ENCODE results near the gene IL17RC. TPM values are rescaled to one million over a fixed set of nuclear protein-coding genes. Genes with fewer than 3 reads are reported as not detected.
"Not testable (repeated sequence)": the region's sequence is repeated elsewhere in the genome, so short reads cannot be mapped to it uniquely, and the experiment has no call there.

The IL17RC gene
- total RNA-seq, 2 experiments from 2014 or later = 0.23 to 0.73 TPM

GRCh38 chr3:9869955-9870354 is 46.9 kb upstream of the IL17RC start:
- Histone ChIP-seq H3K9me2 (ENCODE audit: insufficient read depth, low read length) (no peaks in the 10 kb centered on the region), H3K4me1 (ENCODE audit: insufficient read depth, low read length, poor library complexity, severe bottlenecking) (no peaks in the 10 kb centered on the region), H3K79me2 (ENCODE audit: insufficient read depth, low read depth, low read length) (no peaks in the 10 kb centered on the region), H3K4me2 (ENCODE audit: low read length) (no peak overlapping the region), H3K9me3 (ENCODE audit: low read length) (no peaks in the 10 kb centered on the region), H4K20me1 (ENCODE audit: insufficient read depth, low read length) (no peaks in the 10 kb centered on the region), H3K27ac (ENCODE audit: low read depth, low read length, poor library complexity, severe bottlenecking) (no peak overlapping the region), H2AFZ (ENCODE audit: low read length) (no peak overlapping the region), H3K36me3 (ENCODE audit: insufficient read depth, low read length) (no peaks in the 10 kb centered on the region), H3K4me3 (ENCODE audit: low read depth, low read length, poor library complexity, severe bottlenecking) (no peak overlapping the region)
- BruUV-seq (replicated peaks) = no TSS peak
- POLR2A ChIA-PET = interaction anchor here (0.7 kb wide), 1 partner anchor 14 kb away, joined by 3 read pairs; no protein-coding TSS in a partner anchor
- TF ChIP-seq, protein P1, sequence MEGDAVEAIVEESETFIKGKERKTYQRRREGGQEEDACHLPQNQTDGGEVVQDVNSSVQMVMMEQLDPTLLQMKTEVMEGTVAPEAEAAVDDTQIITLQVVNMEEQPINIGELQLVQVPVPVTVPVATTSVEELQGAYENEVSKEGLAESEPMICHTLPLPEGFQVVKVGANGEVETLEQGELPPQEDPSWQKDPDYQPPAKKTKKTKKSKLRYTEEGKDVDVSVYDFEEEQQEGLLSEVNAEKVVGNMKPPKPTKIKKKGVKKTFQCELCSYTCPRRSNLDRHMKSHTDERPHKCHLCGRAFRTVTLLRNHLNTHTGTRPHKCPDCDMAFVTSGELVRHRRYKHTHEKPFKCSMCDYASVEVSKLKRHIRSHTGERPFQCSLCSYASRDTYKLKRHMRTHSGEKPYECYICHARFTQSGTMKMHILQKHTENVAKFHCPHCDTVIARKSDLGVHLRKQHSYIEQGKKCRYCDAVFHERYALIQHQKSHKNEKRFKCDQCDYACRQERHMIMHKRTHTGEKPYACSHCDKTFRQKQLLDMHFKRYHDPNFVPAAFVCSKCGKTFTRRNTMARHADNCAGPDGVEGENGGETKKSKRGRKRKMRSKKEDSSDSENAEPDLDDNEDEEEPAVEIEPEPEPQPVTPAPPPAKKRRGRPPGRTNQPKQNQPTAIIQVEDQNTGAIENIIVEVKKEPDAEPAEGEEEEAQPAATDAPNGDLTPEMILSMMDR (conservative IDR thresholded peaks at IDR 0.05; ENCODE audit: low read length) = no peak
- no peak for TF ChIP-seq EZH2phosphoT487 (IDR thresholded peaks at IDR 0.05; ENCODE audit: borderline replicate concordance, low read depth, low read length)
- intact Hi-C loops (cut with micrococcal nuclease; ENCODE audit: unreplicated experiment) = no loop called here
- DNase-seq (ENCODE audit: low spot score) = no peak
- CTCF ChIA-PET (ENCODE audit: unreplicated experiment) = no interaction called here

GRCh38 chr3:9870978-9871377 is 45.9 kb upstream of the IL17RC start:
- no peak overlapping the region for H3K27ac ChIP-seq (ENCODE audit: low read depth, low read length, poor library complexity, severe bottlenecking)
- CTCF ChIA-PET (ENCODE audit: unreplicated experiment) = no interaction called here
- no TSS peak for BruUV-seq (replicated peaks)
- POLR2A ChIA-PET = interaction anchor here (0.7 to 1.8 kb wide), 3 partner anchors 13 to 188 kb away, joined by 3 to 6 read pairs (median 4); no protein-coding TSS in a partner anchor
- H3K4me1 ChIP-seq (ENCODE audit: insufficient read depth, low read length, poor library complexity, severe bottlenecking) = no peaks in the 10 kb centered on the region
- TF ChIP-seq EZH2phosphoT487 (IDR thresholded peaks at IDR 0.05; ENCODE audit: borderline replicate concordance, low read depth, low read length) = no peak
- TF ChIP-seq, protein P1 (conservative IDR thresholded peaks at IDR 0.05; ENCODE audit: low read length) = no peak
- no peaks in the 10 kb centered on the region for H3K36me3 ChIP-seq (ENCODE audit: insufficient read depth, low read length)
- H3K9me2 ChIP-seq (ENCODE audit: insufficient read depth, low read length) = no peaks in the 10 kb centered on the region
- no peak for DNase-seq (ENCODE audit: low spot score)
- intact Hi-C loops (cut with micrococcal nuclease; ENCODE audit: unreplicated experiment) = no loop called here
- H4K20me1 ChIP-seq (ENCODE audit: insufficient read depth, low read length) = no peaks in the 10 kb centered on the region
- H3K4me2 ChIP-seq (ENCODE audit: low read length) = no peak overlapping the region
- no peak overlapping the region for H3K4me3 ChIP-seq (ENCODE audit: low read depth, low read length, poor library complexity, severe bottlenecking)
- H3K9me3 ChIP-seq (ENCODE audit: low read length) = no peaks in the 10 kb centered on the region
- no peak overlapping the region for H2AFZ ChIP-seq (ENCODE audit: low read length)
- no peaks in the 10 kb centered on the region for H3K79me2 ChIP-seq (ENCODE audit: insufficient read depth, low read depth, low read length)

GRCh38 chr3:9872067-9872466 is 44.8 kb upstream of the IL17RC start:
- CTCF ChIA-PET (ENCODE audit: unreplicated experiment) = not testable (repeated sequence)

More at GRCh38 chr3:9872067-9872466, 44.8 kb upstream of the IL17RC start:
- intact Hi-C loops (cut with micrococcal nuclease; ENCODE audit: unreplicated experiment); H3K4me3 ChIP-seq (ENCODE audit: low read depth, low read length, poor library complexity, severe bottlenecking); H3K79me2 ChIP-seq (ENCODE audit: insufficient read depth, low read depth, low read length); BruUV-seq (replicated peaks); H3K4me1 ChIP-seq (ENCODE audit: insufficient read depth, low read length, poor library complexity, severe bottlenecking); H2AFZ ChIP-seq (ENCODE audit: low read length); H4K20me1 ChIP-seq (ENCODE audit: insufficient read depth, low read length); H3K9me3 ChIP-seq (ENCODE audit: low read length); H3K27ac ChIP-seq (ENCODE audit: low read depth, low read length, poor library complexity, severe bottlenecking); H3K4me2 ChIP-seq (ENCODE audit: low read length); H3K9me2 ChIP-seq (ENCODE audit: insufficient read depth, low read length); DNase-seq (ENCODE audit: low spot score); H3K36me3 ChIP-seq (ENCODE audit: insufficient read depth, low read length): not testable (repeated sequence)
- POLR2A ChIA-PET = interaction anchor here (1.8 kb wide), 1 partner anchor 12 kb away, joined by 6 read pairs; no protein-coding TSS in a partner anchor

Measured in OCI-LY7 (cell line).